ENCODE measurements around the gene NLGN2. TPM values are rescaled to one million over a fixed set of nuclear protein-coding genes. Genes with fewer than 3 reads are reported as not detected.

Gene NLGN2
- total RNA-seq, 2 donors from 2014 or later, result 2.5 to 5.0 TPM

DNA sequence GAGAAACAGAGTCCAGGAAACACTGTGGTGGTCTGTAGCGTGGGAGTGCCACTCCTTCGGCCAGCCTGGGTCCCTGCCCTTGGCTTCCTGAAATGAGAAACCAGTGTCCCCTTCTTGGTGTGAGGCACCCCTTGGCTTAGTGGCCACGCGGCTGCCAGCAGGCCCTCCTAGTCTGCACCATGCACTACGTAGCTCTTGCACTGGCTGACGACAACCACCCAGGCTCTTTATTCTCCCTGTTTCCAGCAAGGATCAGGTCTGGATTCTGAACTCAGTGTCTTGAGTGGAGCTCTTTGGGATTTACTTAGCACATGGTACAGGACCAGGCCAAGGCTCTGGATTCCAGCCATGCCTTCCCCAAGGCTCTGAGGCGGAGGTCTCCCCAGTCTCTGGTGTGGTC, 19.9 kb downstream of the NLGN2 start:
- DNase-seq, result no peak
- intact Hi-C loops (cut with DNase I), result no loop called here
- Histone ChIP-seq H3K36me3 (no peaks in the 10 kb centered on the region), H3K4me3 (no peak overlapping the region), H3K27me3 (no peaks in the 10 kb centered on the region), H3K9me3 (no peaks in the 10 kb centered on the region), H3K27ac (no peak overlapping the region), H3K9ac (ENCODE audit: low read depth in 2 of 2, low read length in 2 of 2) (no peak overlapping the region), H3K4me1 (no peaks in the 10 kb centered on the region)
- TF ChIP-seq, protein P1, sequence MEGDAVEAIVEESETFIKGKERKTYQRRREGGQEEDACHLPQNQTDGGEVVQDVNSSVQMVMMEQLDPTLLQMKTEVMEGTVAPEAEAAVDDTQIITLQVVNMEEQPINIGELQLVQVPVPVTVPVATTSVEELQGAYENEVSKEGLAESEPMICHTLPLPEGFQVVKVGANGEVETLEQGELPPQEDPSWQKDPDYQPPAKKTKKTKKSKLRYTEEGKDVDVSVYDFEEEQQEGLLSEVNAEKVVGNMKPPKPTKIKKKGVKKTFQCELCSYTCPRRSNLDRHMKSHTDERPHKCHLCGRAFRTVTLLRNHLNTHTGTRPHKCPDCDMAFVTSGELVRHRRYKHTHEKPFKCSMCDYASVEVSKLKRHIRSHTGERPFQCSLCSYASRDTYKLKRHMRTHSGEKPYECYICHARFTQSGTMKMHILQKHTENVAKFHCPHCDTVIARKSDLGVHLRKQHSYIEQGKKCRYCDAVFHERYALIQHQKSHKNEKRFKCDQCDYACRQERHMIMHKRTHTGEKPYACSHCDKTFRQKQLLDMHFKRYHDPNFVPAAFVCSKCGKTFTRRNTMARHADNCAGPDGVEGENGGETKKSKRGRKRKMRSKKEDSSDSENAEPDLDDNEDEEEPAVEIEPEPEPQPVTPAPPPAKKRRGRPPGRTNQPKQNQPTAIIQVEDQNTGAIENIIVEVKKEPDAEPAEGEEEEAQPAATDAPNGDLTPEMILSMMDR (IDR thresholded peaks at IDR 0.05), result no peak

DNA sequence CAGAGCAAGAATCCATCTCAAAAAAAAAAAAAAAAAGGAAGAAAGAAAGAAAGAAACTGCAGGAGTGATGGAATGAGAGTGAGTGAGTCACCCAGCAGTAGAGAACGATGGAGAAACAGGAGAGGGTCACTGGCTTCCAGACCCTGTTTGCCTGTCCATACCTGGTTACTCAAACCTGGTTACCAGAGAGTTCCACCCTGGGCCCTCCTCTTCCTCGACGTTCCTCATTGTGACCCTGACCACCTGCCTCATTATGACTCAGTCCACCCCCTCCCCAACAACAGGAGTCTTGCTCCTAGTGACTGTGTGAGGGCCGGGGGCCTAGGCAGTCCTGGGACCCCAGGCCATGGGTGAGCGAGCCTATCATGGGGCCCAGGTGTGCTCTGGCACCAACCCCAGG, 20.9 kb downstream of the NLGN2 start, which contains the start of gene SPEM3:
Gene SPEM3 (plus strand): TSS at position 301 of the 400 bp plus-strand sequence. CDS start 46 bp downstream, at position 347.
- no peaks in the 10 kb centered on the region for H3K9me3 ChIP-seq
- no peaks in the 10 kb centered on the region for H3K36me3 ChIP-seq
- intact Hi-C loops (cut with DNase I), result no loop called here
- H3K9ac ChIP-seq (ENCODE audit: low read depth in 2 of 2, low read length in 2 of 2), result no peak within 1 kb of the TSS
- no peak within 1 kb of the TSS for H3K4me3 ChIP-seq
- H3K27ac ChIP-seq, result no peak within 1 kb of the TSS
- no peaks in the 10 kb centered on the region for H3K4me1 ChIP-seq
- DNase-seq, result no peak
- TF ChIP-seq, protein P1 (IDR thresholded peaks at IDR 0.05), result no peak
- no peaks in the 10 kb centered on the region for H3K27me3 ChIP-seq

DNA sequence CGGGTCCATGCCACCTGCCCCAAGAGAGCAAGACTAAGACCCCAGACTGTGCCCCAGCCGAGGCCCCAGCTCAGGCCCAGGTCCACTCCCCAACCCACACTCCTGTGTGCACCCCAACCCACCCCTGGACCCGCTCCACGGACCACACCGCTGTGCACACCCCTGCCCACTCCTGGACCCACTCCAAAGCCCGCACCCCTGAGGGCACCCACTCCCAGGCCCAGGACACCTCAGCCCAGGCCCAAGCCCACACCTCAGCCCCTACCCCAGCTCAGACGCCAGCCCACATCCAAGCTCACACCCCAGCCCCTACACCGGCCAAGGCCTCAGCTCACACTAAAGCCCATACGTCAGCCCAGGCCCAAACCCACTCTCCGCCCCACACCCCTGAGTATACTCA, 22.1 kb downstream of the NLGN2 start:
- H3K9ac ChIP-seq (ENCODE audit: low read depth in 2 of 2, low read length in 2 of 2), result no peak overlapping the region
- intact Hi-C loops (cut with DNase I), result loop anchor here (10.0 kb wide), 1 partner anchor 155 kb away; the partner anchor contains the start of gene MPDU1

DNA sequence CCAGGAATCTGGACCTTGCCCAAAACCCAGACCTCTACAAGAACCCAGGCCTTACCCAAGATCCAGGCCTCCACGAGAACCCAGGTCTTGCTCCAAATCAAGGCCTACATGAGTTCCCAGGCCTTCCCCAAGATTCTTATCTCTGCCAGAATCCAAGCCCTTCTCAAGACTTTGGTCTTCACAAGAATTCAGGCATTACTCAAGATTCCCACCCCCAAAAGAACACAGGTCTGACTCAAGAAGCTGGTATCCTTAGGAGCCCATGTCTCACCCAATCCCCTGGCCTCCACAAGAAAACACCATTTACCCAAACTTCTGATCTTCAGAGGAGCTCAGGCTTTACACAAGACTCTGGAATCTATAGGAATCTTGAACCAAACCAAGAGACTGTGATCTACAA, 23.6 kb downstream of the NLGN2 start:
- Histone ChIP-seq H3K36me3 (no peaks in the 10 kb centered on the region), H3K9ac (ENCODE audit: low read depth in 2 of 2, low read length in 2 of 2) (no peak overlapping the region), H3K27me3 (no peaks in the 10 kb centered on the region), H3K4me1 (no peaks in the 10 kb centered on the region), H3K27ac (no peak overlapping the region), H3K9me3 (no peaks in the 10 kb centered on the region), H3K4me3 (no peak overlapping the region)
- intact Hi-C loops (cut with DNase I), result loop anchor here (10.0 kb wide), 1 partner anchor 154 kb away; the partner anchor contains the start of gene MPDU1
- TF ChIP-seq, protein P1 (IDR thresholded peaks at IDR 0.05), result no peak
- no peak for DNase-seq

More for the DNA sequence above, 22.1 kb downstream of the NLGN2 start:
- Histone ChIP-seq H3K4me1 (no peaks in the 10 kb centered on the region), H3K27ac (no peak overlapping the region), H3K36me3 (no peaks in the 10 kb centered on the region), H3K4me3 (no peak overlapping the region), H3K27me3 (no peaks in the 10 kb centered on the region), H3K9me3 (no peaks in the 10 kb centered on the region)
- TF ChIP-seq, protein P1 (IDR thresholded peaks at IDR 0.05), result no peak
- DNase-seq, result no peak

DNA sequence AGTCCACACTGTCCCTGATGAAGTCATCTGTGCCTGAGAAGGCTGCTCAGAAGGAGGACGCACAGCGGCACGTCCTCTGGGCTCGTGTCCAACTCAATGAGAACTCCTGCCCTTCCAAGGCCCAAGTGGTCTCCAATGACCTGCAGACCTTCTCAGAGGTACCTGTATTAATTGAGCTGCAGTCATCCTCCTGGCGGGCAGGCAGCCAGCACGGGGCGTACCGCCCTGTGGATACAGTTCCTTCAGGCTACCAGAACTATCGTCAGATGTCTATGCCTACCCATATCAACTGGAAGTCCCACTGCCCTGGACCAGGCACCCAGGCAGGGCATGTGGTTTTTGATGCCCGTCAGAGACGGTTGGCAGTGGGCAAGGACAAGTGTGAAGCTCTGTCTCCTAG, 24.7 kb downstream of the NLGN2 start:
- no peaks in the 10 kb centered on the region for H3K27me3 ChIP-seq
- H3K9me3 ChIP-seq, result no peaks in the 10 kb centered on the region
- H3K9ac ChIP-seq (ENCODE audit: low read depth in 2 of 2, low read length in 2 of 2), result no peak overlapping the region
- intact Hi-C loops (cut with DNase I), result loop anchor here (10.0 kb wide), 1 partner anchor 153 kb away; the partner anchor contains the start of gene MPDU1
- H3K4me3 ChIP-seq, result no peak overlapping the region
- DNase-seq, result no peak
- H3K4me1 ChIP-seq, result peaks cover 8% of the 10 kb centered on the region
- TF ChIP-seq, protein P1 (IDR thresholded peaks at IDR 0.05), result no peak
- no peak overlapping the region for H3K27ac ChIP-seq
- no peaks in the 10 kb centered on the region for H3K36me3 ChIP-seq

Measured in colonic mucosa (tissue), 4 donors.